Fibroblast of skin of abdomen (primary cell): ENCODE measurements around the gene RAB3D. TPM values are rescaled to one million over a fixed set of nuclear protein-coding genes. Genes with fewer than 3 reads are reported as not detected.
"Not testable (repeated sequence)": the region's sequence is repeated elsewhere in the genome, so short reads cannot be mapped to it uniquely, and the experiment has no call there.

Source experiments
- DNase-seq: peaks from one replicate; pipeline ENCODE4 v3.0.0-alpha.2; 2013
- polyA plus RNA-seq, 2 experiments: library from polyadenylated mRNA; unstranded; fragments of 120-200 nt; gene quantifications; one replicate each; pipeline ENCODE4 v1.2.1, GENCODE V29; 2013; ENCODE audit not compliant: insufficient read length in 2 of 2

RAB3D gene, protein sequence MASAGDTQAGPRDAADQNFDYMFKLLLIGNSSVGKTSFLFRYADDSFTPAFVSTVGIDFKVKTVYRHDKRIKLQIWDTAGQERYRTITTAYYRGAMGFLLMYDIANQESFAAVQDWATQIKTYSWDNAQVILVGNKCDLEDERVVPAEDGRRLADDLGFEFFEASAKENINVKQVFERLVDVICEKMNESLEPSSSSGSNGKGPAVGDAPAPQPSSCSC
- polyA plus RNA-seq (2013, experiment 1 of 2; ENCODE audit: insufficient read length): 7.5 TPM
- polyA plus RNA-seq (2013, experiment 2 of 2; ENCODE audit: insufficient read length): 8.1 TPM

DNA sequence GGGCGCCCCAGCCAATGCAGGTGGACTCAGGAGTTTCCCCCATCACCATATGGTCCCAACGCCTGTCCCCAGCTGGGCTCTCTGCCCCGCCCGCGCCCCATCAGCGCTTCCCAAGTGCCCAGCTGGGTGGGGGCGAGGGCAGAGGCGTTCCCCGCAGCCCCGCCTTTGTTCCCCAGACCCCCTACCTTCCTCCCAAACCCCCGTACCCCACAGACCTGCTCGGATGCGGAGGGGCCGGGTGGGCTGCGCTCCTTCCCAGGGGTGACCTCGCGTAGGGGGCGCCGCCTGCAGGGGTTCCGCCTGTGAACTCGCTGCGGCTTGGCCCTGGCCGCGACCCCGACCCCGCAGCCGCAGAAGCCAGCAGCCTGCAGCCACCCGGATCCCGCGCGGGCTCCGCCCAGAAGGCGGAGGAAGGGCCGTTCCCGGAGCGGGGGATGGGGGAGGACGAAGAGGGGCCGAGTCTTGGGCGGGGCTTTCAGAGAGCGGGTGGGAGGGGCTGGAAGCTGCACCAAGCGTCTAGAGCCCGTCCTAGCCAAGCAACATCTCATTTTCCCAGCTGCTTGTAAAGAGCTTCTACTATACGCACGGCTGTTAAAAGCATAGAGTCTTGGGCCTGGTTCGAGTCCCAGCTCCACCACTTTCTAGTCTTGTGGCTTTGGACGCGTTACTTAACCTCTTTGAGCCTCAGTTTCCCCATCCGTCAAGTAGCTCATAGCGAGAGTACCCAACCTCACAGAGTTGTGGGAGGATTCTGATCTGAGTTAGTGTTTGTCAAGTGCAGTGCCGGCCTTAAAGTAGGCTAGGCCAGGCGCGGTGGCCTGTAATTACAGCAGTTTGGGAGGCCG lies at the start of gene RAB3D:
Gene RAB3D (minus strand): TSS at position 404 of the 845 bp plus-strand sequence. CDS start 2,258 bp downstream, outside the sequence.
- peak; percentile 86 for DNase-seq

DNA sequence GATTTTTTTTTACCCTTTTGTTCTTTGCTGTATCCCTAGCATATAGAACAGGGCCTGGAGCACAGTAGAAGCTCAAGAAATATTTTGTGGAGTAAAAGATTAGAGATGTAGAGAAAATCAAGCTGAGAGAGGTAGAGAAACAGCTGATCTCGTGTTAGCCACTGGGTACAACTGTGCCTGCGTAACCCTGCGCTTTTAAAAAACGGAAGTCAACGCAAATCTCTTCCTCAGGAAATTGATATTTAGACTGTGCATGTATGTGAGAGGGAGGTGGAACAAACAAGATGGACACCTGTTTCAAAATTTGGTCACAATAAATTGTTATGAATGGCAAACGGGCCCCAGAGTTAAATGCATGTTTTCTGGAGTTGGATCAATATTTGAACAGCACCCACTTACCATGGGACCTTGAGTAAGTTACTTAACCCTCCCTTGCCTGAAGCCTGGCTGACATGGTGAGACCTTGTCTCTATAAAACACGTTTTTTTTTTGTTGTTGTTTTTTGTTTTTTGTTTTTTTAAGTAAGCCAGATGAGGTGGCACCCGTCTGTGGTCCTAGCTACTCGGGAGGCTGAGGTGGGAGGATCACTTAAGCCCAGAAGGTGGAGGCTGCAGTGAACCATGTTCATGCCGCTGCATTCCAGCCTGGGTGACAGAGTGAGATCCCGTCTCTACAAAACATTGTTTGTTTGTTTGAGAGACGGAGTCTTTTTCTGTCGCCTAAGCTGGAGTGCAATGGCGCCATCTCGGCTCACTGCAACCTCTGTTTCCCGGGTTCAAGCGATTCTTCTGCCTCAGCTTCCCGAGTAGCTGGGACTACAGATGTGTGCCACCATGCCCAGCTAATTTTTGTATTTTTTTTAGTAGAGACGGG lies 47.9 kb upstream of the RAB3D start:
- DNase-seq: no peak

DNA sequence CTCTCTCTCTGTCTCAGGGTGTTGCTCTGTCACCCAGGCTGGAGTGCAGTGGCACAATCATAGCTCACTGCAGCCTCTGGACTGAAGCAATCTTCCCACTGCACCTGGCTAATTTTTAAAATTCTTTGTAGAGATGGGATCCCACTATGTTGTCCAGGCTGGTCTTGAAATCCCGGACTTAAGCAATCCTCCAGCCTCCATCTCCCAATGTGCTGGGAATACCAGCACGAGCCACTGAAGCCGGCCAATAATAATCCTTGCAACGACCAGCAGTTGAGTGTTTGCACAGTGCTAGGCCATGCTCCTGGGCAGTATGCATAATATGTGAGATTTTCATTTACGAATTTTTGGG lies 45.3 kb upstream of the RAB3D start:
- DNase-seq: no peak

DNA sequence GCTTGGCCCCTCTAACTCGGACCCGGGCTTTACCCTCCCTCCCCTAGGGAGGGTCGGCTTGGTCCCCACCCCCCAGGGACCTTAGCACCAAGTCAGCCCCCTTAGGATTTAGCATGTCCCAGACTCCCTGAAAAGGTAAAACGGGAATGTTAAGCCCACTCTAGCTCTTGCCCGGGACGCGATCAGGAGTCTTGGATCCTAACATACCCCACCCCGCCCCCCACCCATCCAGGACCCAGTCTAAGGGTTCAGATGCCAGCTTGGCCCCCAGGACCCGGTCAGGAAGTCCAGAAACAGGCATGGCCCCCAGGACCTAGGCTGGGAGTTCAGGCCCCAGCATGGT lies 44.2 kb upstream of the RAB3D start:
- no peak for DNase-seq

DNA sequence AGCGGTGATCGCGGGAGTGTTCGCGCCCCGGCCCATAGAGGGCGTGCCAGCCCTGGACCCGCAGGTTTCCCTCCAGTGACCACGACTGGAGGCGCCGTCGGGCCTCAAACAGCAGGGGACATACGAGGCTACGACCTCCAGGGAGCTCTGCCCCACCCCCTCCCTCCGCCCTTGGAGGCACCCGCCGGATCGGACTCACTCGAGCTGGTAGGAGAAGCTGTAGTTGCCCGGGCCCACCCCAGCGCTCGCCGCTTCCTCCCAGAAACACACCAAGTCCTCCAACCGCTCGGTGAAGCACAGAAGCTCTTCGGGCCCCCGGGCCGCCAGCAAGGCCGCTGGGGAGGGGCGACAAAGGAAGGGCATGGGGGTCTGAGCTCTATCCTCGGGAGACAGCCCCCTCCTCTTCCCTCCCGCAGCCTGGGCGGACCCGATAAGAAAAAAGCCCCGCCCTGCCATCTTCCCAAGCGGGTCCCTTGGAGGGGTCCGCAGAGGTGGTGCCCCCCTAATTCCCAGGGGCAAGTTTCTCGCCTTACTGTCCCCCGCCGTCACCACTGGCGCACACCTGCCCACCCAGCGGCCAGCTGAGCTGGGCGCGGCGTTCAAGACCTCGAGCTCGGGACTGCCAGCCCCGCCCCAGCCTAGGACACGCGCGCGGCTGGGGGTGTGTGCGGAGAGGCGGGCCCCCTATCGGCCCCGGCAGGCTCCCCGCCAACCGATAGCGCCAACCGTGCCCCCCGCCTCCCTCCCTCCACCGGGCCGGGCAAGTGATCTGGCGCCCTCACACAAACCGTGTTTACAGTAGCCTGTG lies 43.6 kb upstream of the RAB3D start:
- DNase-seq: no peak

DNA sequence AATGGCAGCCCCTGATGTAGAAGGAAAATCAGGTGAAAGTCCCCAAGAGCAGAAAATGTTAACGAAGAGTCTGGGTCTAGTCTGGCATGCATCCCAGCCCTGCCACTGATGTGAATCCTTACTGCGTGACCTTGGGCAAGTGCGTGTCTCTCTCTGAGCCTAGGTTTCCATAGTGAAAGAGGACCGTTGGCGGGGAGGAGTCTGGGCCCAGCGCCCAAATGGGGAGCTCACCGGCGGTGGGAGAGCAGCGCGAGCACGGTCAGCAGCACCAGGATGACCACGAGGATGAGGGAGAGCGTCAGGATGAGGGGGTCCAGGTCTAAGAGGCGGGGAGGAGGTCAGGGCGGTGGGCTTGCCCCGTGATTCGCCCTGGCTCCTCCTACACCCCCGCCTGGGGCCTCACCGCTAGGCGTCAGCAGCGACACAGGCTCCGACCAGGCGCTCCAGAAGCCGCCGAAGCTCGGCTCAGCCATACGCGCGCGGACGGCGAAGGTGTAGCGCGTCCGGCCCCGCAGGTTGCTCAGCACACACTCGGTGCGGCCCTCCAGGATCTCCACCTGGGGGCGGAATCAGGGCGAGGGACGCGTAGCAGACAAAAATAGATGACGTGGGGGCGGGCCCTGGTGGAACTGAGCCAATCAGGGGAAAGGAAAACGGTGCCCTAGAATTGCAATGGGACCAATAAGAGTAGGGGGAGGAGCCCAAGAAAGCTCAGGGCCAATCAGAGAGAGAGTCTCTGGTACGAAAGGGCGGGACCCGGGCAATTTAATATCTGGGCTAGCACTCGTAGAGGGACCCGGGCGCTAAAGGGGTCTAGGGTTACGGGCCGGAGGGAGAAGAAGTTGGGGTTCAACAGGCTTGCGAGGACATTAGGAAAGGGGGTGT lies 41.4 kb upstream of the RAB3D start:
- peak; percentile 95 for DNase-seq

DNA sequence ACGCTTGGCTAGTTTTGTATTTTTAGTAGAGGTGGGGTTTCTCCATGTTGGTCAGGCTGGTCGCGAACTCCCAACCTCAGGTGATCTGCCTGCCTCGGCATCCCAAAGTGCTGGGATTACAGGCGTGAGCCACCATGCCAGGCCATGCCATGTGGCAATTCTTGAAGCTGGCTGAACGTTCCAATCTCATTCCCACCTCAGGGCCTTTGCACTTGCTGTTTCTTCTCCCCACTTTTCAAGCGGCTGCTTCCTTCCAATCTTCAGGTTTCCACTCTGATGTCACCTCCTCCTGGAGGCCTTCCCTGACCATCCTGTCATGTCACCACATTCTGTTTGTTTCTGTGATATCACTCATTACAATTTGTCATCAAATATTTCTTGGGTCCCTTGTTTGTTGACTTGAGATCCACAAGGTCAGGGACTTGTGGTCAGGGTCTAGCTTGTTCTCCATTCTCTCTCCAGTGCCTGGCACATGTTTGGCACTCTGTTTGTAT lies 40.4 kb upstream of the RAB3D start:
- DNase-seq: no peak

DNA sequence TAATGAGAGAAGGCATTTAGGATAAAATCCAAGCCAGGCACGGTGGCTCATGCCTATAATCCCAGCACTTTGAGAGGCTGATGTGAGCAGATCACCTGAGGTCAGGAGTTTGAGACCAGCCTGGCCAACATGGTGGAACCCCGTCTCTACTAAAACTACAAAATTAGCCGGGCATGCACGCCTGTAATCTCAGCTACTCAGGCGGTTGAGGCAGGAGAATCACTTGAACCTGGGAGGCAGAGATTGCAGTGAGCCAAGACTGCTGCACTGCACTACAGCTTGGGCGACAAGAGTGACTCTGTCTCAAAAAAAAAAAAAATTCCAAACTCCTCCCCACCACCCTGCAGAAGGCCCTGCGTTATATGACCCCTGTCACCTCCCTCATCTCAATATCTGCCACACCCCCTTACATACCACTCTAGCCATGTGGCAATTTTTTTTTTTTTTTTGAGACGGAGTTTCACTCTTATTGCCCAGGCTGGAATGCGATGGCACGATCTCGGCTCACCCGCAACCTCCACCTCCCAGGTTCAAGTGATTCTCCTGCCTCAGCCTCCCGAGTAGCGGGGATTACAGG lies 39.9 kb upstream of the RAB3D start:
- DNase-seq: not testable (repeated sequence)

DNA sequence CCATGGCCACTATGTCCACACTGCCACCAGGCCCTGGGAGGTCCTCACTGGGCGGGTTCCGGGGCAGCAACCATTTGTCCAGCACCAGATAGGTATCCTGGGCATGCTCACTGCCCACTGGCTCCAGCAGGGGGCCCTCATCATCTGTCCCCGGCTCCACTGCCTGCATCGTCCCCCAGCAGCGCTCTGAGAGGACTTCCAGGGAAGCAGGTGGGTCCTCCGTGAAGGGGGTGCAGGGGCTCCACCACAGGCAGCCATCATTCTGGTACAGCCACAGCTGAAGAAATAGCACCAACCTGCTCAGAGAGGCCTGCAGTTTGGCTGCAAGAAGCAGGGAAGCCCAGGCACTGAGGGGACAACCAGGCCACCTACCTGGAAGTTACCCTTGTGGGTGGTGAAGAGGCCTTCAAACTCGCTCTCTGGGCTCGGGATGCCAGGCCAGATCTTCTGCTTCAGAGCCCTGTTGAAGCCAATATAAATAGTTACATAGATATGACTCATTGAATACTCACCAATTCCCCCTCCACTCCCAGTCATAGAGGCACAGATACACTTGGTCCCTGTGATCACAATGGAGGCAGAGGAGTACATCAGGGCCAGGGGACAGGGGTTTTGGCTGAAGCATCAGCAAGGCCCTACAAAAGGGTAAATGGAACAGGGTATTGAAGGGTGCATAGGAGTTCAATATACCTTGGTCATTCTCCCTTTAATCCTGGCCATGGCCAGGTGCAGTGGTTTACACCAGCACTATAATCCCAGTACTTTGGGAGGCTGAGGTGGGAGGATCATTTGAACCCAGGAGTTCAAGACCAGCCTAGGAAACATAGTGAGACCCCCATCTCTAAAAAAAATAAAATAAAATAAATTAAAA lies 39.1 kb upstream of the RAB3D start:
- peak; percentile 73 for DNase-seq

DNA sequence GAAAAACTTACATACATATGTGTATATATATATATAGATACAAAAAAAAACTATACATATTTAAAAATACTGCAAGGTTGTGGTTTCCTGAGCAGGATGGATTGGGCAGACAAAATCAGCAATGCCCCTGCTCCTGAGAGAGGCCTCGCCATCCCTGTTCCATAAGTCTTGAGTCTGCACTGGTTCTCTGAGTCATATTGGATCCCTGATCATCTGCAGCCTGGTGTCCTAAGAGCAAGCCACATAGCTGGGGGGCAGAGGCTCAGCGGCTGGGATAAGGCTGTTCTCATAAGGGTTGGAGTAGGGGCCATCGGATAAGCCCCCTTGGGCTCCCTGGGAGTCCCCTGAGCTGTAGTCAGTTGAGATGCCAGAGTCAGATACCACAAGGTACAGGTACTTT lies 38.3 kb upstream of the RAB3D start:
- peak; percentile 38 for DNase-seq

DNA sequence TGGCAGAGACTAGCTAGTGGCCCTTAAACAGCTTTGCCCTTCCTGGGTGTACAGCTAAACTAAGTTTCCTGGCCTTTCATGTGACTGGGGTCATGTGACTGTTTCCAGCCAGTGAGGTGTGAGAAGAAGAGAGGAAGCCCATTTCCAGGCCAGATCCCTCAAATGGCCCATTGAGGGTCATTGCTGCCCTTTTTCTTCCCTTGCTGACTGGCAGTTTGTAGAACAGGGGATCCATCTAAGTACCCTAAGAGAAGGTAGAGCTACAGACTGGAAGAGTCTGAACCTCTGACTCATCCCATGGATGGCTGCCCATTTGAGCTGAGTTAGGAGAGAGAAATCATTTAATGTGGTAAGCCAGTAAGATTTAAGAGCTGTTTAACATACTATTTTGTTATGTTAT lies 37.8 kb upstream of the RAB3D start:
- peak; percentile 96 for DNase-seq

DNA sequence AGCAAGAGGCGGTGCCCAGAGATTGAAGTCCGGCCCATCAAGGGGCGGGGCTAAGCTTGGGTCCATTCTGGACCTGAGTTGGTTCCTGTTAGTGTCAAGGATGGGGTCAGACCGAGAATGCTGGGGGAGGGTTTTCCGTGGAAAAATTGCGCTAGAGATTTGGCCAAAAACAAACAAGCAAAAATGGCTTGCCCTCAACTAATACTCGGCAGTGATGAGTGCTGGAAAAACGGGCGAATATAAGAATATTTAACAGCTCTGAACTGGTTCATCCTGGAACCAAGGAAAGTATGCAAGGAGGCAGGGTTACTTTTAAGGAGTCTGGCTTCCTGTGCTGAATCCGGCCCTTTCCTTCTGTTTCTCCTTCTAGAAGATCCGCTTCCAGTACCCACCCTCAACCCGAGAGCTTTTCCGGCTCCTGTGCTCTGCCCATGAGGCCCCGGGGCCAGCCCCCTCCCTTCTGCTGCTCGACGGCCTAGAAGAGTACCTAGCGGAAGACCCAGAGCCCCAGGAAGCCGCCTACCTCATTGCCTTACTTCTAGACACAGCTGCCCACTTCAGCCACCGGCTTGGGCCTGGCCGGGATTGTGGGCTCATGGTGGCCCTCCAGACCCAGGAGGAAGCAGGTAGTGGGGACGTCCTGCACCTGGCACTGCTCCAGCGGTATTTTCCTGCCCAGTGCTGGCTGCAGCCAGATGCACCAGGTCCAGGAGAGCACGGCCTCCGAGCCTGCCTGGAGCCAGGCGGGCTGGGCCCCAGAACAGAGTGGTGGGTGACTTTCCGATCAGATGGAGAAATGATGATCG lies 35.9 kb upstream of the RAB3D start:
- DNase-seq: no peak

DNA sequence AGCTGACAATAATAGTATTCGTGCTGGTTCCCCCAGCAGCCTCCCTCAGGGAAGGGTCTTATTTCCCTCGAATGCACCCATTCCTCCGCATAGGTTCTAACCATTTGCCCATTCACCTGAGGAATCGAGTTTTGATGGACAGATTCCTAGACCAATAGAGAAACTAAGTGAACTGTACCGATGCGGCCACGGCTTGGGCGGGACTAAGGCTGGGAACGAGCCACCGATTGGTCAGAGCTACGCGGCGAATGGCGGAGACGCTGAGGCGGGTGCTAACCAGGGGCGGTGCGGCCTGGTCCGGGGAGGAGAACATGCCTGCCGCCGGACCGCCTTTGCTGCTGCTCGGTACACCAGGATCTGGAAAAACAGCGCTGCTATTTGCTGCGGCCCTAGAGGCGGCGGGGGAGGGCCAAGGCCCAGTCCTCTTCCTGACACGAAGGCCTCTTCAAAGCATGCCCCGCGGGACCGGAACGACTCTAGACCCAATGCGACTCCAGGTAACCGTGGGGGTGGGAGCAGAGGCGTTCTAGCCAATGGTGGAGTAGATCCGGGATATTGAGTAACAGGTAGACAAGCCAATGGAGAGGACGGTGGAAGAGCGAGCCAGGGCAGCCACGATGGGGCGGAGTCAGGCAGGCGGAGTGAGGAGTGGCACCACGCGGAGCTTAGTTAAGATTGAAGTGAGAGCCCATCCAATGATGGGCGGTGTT lies 35.1 kb upstream of the RAB3D start, which contains the start of gene SWSAP1:
Gene SWSAP1 (plus strand): TSS at position 234 of the 710 bp plus-strand sequence. CDS start 15 bp downstream, at position 249.
- DNase-seq: peak; percentile 99

DNA sequence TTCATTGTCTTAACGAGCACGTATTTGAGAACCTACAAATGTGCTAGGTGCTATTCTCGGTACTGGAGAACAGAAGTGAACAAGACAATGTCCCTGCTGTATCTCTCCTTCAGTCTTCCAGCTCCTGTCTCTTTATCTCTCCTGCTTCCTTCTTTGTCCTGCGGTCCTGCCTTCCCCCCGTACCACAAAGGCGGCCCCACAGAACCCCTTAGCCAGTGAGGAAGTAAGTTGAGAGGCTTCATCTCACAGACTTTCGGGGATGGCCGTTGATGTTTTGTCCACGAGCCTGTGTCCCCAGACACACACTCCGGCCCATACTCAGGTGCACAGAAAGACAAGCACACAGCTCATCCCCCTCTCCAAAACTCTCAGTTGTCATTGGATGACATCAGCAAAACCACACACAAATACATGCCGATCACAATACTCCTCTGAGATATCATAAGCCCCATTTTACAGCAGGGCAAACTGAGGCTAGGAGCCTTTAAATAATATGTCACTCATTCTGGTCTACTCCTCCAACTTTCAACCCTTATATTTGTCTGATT lies 34.5 kb upstream of the RAB3D start:
- DNase-seq: no peak

DNA sequence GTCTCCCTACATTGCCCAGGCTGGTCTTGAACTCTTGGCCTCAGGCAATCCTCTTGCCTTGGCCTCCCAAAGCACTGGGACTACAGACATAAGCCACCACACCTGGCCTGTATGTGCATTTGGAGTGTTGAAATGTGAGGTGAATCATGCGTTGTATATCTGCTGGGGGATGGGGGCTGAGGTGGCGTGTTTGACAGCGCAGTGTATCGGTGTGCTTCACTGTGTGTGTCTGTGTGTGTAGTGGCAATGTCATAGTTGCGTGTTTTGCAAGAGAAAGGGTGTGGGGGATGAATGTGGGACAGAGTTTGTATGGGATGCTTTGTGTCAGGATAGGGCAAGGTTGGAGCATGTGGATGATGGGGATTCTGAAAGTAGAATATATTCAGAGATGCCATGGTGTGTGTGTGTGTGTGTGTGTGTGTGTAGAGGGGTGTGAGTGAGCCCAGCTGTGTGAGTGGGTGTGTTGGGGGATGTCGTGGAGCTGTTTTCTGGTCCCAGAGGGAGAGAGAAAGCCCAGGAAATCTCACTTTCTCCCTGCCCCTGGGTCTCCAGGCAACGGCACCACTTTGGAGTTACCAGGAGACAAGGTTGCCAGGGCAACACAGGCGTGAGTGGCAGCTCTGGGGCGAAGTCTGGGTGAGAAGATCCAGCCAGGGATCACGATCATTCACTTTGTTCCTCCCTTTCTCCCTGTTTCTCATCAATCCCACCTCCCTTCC lies 33.9 kb upstream of the RAB3D start:
- peak; percentile 13 for DNase-seq

DNA sequence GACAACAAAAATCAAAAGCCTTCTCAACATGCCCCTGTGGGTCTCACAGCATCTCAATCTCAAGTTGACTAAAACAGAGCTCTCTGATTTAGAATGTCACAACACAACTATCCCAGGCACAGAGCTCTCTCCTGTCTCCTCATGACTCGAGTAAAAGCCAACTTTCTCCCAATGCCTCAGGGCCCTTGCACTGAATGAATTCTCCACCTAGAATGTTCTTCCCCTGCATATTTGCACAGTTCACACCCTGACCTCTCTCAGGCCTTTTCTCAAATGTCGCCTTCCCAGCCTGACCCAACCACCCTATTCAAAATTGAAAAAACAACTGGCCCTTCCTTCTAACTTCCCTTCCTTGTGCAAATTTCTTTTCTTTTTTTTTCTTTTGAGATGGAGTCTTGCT lies 31.3 kb upstream of the RAB3D start:
- no peak for DNase-seq

DNA sequence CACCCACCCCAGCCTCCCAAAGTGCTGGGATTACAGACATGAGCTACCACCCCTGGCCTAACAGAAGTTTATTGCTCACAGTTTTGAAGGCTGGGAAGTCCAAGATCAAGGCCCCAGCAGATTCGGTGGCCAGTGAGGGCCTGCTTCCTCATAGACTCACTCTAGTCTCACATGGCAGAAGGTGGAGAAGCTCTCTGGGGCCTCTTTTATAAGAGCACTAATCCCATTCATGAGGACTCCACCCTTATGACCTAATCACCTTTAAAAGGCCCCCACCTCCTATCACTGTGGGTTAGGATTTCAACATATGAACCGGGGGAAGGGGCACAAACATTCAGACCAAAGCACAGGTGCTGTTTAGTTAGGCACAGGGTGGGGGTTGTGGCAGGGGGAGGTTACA lies 28.1 kb upstream of the RAB3D start:
- DNase-seq: no peak
